ENCODE data around the gene EML6.
"Not testable (repeated sequence)": the region's sequence is repeated elsewhere in the genome, so short reads cannot be mapped to it uniquely, and the experiment has no call there.

Gene EML6

GRCh38 chr2:54723131-54723995, at the start of gene EML6:
TSS of gene EML6 (plus strand) at chr2:54723662. CDS start at chr2:54725062, 1,400 bp downstream.
- DNase-seq (ENCODE audit: low spot score) = peak; percentile 99

GRCh38 chr2:54675281-54675680, 48.2 kb upstream of the EML6 start:
- no peak for DNase-seq (ENCODE audit: low spot score)

- no peak for DNase-seq (ENCODE audit: low spot score)
Measured at GRCh38 chr2:54675738-54676137, 47.7 kb upstream of the EML6 start.

- DNase-seq (ENCODE audit: low spot score) = no peak
Measured at GRCh38 chr2:54676656-54677055, 46.8 kb upstream of the EML6 start.

GRCh38 chr2:54677476-54678265, 45.8 kb upstream of the EML6 start:
- no peak for DNase-seq (ENCODE audit: low spot score)

- no peak for DNase-seq (ENCODE audit: low spot score)
Measured at GRCh38 chr2:54678719-54679118, 44.7 kb upstream of the EML6 start.

- DNase-seq (ENCODE audit: low spot score) = no peak
Measured at GRCh38 chr2:54680397-54681041, 42.9 kb upstream of the EML6 start.

GRCh38 chr2:54681416-54681815, 42.0 kb upstream of the EML6 start:
- no peak for DNase-seq (ENCODE audit: low spot score)

- DNase-seq (ENCODE audit: low spot score) = no peak
Measured at GRCh38 chr2:54683596-54683995, 39.9 kb upstream of the EML6 start.

GRCh38 chr2:54685263-54685775, 38.1 kb upstream of the EML6 start:
- no peak for DNase-seq (ENCODE audit: low spot score)

GRCh38 chr2:54687595-54688152, 35.8 kb upstream of the EML6 start:
- no peak for DNase-seq (ENCODE audit: low spot score)

- no peak for DNase-seq (ENCODE audit: low spot score)
Measured at GRCh38 chr2:54691445-54692135, 31.9 kb upstream of the EML6 start.

GRCh38 chr2:54692556-54692955, 30.9 kb upstream of the EML6 start:
- DNase-seq (ENCODE audit: low spot score) = no peak

- no peak for DNase-seq (ENCODE audit: low spot score)
Measured at GRCh38 chr2:54695378-54695777, 28.1 kb upstream of the EML6 start.

GRCh38 chr2:54697934-54698333, 25.5 kb upstream of the EML6 start:
- DNase-seq (ENCODE audit: low spot score) = no peak

- not testable (repeated sequence) for DNase-seq (ENCODE audit: low spot score)
Measured at GRCh38 chr2:54698926-54699325, 24.5 kb upstream of the EML6 start.

GRCh38 chr2:54699665-54700064, 23.8 kb upstream of the EML6 start:
- DNase-seq (ENCODE audit: low spot score) = no peak

GRCh38 chr2:54701029-54701428, 22.4 kb upstream of the EML6 start:
- DNase-seq (ENCODE audit: low spot score) = no peak

GRCh38 chr2:54704238-54704637, 19.2 kb upstream of the EML6 start:
- no peak for DNase-seq (ENCODE audit: low spot score)

GRCh38 chr2:54704688-54705605, 18.5 kb upstream of the EML6 start:
- peak; percentile 77 for DNase-seq (ENCODE audit: low spot score)
